ENCODE measurements around the gene TMEM134. TPM values are rescaled to one million over a fixed set of nuclear protein-coding genes. Genes with fewer than 3 reads are reported as not detected.

TMEM134 gene
- total RNA-seq, 4 donors from 2014 or later, result 131 to 376 (median 207) TPM

DNA sequence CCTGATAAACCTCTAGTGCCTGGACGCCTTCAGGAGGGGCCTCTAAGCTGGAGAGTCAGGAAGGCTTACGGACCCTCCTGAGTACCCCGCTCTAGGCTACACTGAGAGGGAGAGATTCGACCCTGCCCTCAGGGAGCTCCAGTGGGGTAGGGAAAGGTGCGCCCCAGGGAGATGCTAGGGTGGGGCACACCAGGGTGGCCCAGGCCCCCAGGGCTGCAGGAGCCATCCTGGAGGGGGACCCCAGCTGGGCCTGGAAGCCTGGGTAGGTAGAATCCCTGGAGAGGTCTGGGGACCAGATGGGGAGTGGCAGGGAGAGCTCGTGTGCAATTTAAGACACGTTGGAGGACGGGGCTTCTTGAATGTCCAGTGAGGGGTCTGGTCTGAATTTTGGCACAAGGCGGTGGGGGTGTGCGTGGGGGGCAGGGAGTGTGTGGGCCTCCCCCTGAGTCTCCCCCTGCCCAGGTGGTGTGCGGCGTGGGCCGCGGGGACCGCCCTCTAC is 48.9 kb downstream of the TMEM134 start:
- no peaks in the 10 kb centered on the region for H3K27me3 ChIP-seq
- peak overlapping the region; percentile 87 for H3K4me3 ChIP-seq
- peaks cover 66% of the 10 kb centered on the region for H3K4me1 ChIP-seq
- WGBS, result 31% methylated on average over 6 of the region's 15 CpGs
- peak overlapping the region; percentile 94 for H3K27ac ChIP-seq
- H3K36me3 ChIP-seq, result no peaks in the 10 kb centered on the region
- no peak for DNase-seq (ENCODE audit: low spot score in 2 of 2)
- H3K9me3 ChIP-seq, result no peaks in the 10 kb centered on the region
- TF ChIP-seq POLR2A (IDR thresholded peaks at IDR 0.05) (no peak), POLR2AphosphoS5 (IDR thresholded peaks at IDR 0.05) (no peak), EP300 (IDR thresholded peaks at IDR 0.05) (no peak)
- TF ChIP-seq, protein P1, sequence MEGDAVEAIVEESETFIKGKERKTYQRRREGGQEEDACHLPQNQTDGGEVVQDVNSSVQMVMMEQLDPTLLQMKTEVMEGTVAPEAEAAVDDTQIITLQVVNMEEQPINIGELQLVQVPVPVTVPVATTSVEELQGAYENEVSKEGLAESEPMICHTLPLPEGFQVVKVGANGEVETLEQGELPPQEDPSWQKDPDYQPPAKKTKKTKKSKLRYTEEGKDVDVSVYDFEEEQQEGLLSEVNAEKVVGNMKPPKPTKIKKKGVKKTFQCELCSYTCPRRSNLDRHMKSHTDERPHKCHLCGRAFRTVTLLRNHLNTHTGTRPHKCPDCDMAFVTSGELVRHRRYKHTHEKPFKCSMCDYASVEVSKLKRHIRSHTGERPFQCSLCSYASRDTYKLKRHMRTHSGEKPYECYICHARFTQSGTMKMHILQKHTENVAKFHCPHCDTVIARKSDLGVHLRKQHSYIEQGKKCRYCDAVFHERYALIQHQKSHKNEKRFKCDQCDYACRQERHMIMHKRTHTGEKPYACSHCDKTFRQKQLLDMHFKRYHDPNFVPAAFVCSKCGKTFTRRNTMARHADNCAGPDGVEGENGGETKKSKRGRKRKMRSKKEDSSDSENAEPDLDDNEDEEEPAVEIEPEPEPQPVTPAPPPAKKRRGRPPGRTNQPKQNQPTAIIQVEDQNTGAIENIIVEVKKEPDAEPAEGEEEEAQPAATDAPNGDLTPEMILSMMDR (IDR thresholded peaks at IDR 0.05), result no peak

- peaks cover 5% of the 10 kb centered on the region for H3K27me3 ChIP-seq
- peak overlapping the region; percentile 87 for H3K4me3 ChIP-seq
- H3K36me3 ChIP-seq, result no peaks in the 10 kb centered on the region
- TF ChIP-seq EP300 (IDR thresholded peaks at IDR 0.05), result no peak
- no peak for TF ChIP-seq POLR2A (IDR thresholded peaks at IDR 0.05)
- no peak for TF ChIP-seq POLR2AphosphoS5 (IDR thresholded peaks at IDR 0.05)
- TF ChIP-seq, protein P1 (IDR thresholded peaks at IDR 0.05), result no peak
- no peak for DNase-seq (ENCODE audit: low spot score in 2 of 2)
- no peaks in the 10 kb centered on the region for H3K9me3 ChIP-seq
- H3K27ac ChIP-seq, result peak overlapping the region; percentile 38
- H3K4me1 ChIP-seq, result peaks cover 70% of the 10 kb centered on the region
- WGBS, result 73% methylated on average over 5 of the region's 21 CpGs
Measured at GRCh38 chr11:67419325-67420049, 49.6 kb downstream of the TMEM134 start.

GRCh38 chr11:67418476-67419281 is 50.4 kb downstream of the TMEM134 start:
- Histone ChIP-seq H3K4me1 (peaks cover 70% of the 10 kb centered on the region), H3K9me3 (no peaks in the 10 kb centered on the region)
- no peak for TF ChIP-seq POLR2A (IDR thresholded peaks at IDR 0.05)
- TF ChIP-seq, protein P1 (IDR thresholded peaks at IDR 0.05), result no peak
- TF ChIP-seq POLR2AphosphoS5 (IDR thresholded peaks at IDR 0.05), result no peak
- no peak for TF ChIP-seq EP300 (IDR thresholded peaks at IDR 0.05)

DNA sequence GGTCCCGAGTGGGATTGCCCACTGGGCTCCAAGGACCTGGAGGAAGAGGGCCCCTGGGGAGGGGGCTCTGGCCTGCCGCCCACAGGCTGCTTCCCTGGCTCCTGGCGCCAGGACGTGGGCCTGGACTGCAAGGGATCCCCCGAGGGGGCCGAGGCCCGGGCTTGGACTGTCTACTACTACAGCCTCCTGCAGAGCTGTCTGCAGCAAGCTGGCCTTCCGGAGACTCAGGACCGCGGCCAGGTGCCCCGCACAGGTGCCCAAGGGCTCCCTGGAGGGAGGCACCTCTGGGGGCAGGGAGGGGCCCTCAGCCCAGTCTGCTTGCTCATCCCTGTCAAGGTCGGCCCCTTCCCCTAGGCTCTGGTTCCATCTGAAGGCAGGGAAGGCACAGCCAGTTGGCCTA is 51.6 kb downstream of the TMEM134 start:
- H3K4me1 ChIP-seq, result peaks cover 67% of the 10 kb centered on the region
- no CpG with 5 or more reads among the region's 12 CpGs for WGBS
- H3K4me3 ChIP-seq, result no peak overlapping the region
- no peak overlapping the region for H3K27ac ChIP-seq
- TF ChIP-seq EP300 (IDR thresholded peaks at IDR 0.05), result no peak
- no peak for TF ChIP-seq POLR2AphosphoS5 (IDR thresholded peaks at IDR 0.05)
- no peak for DNase-seq (ENCODE audit: low spot score in 2 of 2)
- no peaks in the 10 kb centered on the region for H3K36me3 ChIP-seq
- H3K27me3 ChIP-seq, result peaks cover 8% of the 10 kb centered on the region
- H3K9me3 ChIP-seq, result no peaks in the 10 kb centered on the region

More at GRCh38 chr11:67418476-67419281, 50.4 kb downstream of the TMEM134 start:
- WGBS, result 27% methylated on average over 20 of the region's 26 CpGs
- Histone ChIP-seq H3K36me3 (no peaks in the 10 kb centered on the region), H3K27me3 (peaks cover 5% of the 10 kb centered on the region), H3K4me3 (no peak overlapping the region), H3K27ac (peak overlapping the region; percentile 38)
- no peak for DNase-seq (ENCODE audit: low spot score in 2 of 2)

- Histone ChIP-seq H3K36me3 (no peaks in the 10 kb centered on the region), H3K4me3 (no peak overlapping the region), H3K9me3 (no peaks in the 10 kb centered on the region), H3K4me1 (peaks cover 65% of the 10 kb centered on the region), H3K27ac (no peak overlapping the region), H3K27me3 (peaks cover 16% of the 10 kb centered on the region)
- DNase-seq (ENCODE audit: low spot score in 2 of 2), result no peak
- no peak for TF ChIP-seq EP300 (IDR thresholded peaks at IDR 0.05)
- TF ChIP-seq POLR2AphosphoS5 (IDR thresholded peaks at IDR 0.05), result no peak
- no peak for TF ChIP-seq POLR2A (IDR thresholded peaks at IDR 0.05)
- TF ChIP-seq, protein P1 (IDR thresholded peaks at IDR 0.05), result no peak
- 31% methylated on average over 10 of the region's 21 CpGs for WGBS
Measured at GRCh38 chr11:67416416-67417335, 52.4 kb downstream of the TMEM134 start.

All from suprapubic skin (tissue), 4 donors.